BLaER1 treated with 17β-estradiol and CSF1 and Interleukin-3, amounts not matched to agents 10 nM and 100 nM (cell line): ENCODE data around the gene DNAJC13.

Experiments
- H3K27ac ChIP-seq, 11 experiments: shearing (Covaris generic); formaldehyde crosslinking; 2 replicates each; pipeline ENCODE4 v1.8.1; 2022
- H3K27me3 ChIP-seq, 11 experiments: shearing (Covaris generic); formaldehyde crosslinking; 2 replicates each; pipeline ENCODE4 v1.8.1; 2022
- H3K36me3 ChIP-seq, 11 experiments: shearing (Covaris generic); formaldehyde crosslinking; 2 replicates each; pipeline ENCODE4 v1.8.1; 2022
- H3K4me1 ChIP-seq, 10 experiments: shearing (Covaris generic); formaldehyde crosslinking; 2 replicates each; pipeline ENCODE4 v1.8.1; 2022
- H3K4me2 ChIP-seq, 11 experiments: shearing (Covaris generic); formaldehyde crosslinking; 2 replicates each; pipeline ENCODE4 v1.8.1; 2022
- H3K4me3 ChIP-seq, 10 experiments: shearing (Covaris generic); formaldehyde crosslinking; 2 replicates each; pipeline ENCODE4 v1.8.1; 2022
- H3K9ac ChIP-seq, 11 experiments: shearing (Covaris generic); formaldehyde crosslinking; 2 replicates each; pipeline ENCODE4 v1.8.1; 2022
- H3K9me3 ChIP-seq, 11 experiments: shearing (Covaris generic); formaldehyde crosslinking; replicated peaks in 1 of 11; 2 replicates each; pipeline ENCODE4 v1.8.1; 2022
- H4K20me1 ChIP-seq, 11 experiments: shearing (Covaris generic); formaldehyde crosslinking; 2 replicates each; pipeline ENCODE4 v1.8.1; 2022
- Cebpa-rat ChIP-seq, 11 experiments: shearing (Covaris generic); IDR thresholded peaks; 2 replicates each; pipeline ENCODE4 v1.8.1; 2022

Gene DNAJC13

GRCh38 chr3:132401255-132401654 lies 16.0 kb upstream of the DNAJC13 start:
- Histone ChIP-seq H4K20me1 (no peaks in the 10 kb centered on the region), H3K36me3 (no peaks in the 10 kb centered on the region), H3K27me3 (0 out of 22 replicates have a peak, but pooled peaks cover 0 to 3% (median 0%) of the 10 kb centered on the region in 11 experiments), H3K4me2 (peak overlapping the region; percentile 25 to 59 (median 45); a peak in 20 of 22 replicates), H3K4me1 (peaks cover 7 to 48% (median 11%) of the 10 kb centered on the region in 10 experiments; a peak in 19 of 20 replicates), H3K27ac (no peak overlapping the region), H3K9ac (no peak overlapping the region), H3K9me3 (peaks cover 3 to 9% (median 7%) of the 10 kb centered on the region in 11 experiments; a peak in 20 of 22 replicates), H3K4me3 (no peak overlapping the region)
- no peak for TF ChIP-seq Cebpa-rat (IDR thresholded peaks at IDR 0.05)

DNA sequence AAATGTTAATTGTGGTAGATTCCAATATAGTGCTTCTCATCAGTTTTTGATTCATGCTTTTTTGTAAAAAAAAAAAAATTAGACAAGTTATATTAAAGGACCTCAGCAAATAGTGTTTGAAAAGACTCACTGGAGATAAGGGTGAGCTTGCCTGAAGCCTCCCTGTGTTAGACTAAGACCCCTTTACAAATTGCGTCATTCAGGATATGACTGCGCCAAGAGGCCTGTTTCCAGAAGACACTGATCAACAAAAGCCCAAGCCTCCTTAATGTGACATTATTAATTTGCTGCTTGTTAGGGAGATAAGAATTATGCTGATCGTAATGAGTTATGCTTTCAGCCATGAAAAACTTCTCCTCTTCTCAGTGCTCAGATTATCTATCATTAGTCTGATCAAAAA lies 13.0 kb upstream of the DNAJC13 start:
- Histone ChIP-seq H3K4me3 (no peak overlapping the region), H3K36me3 (no peaks in the 10 kb centered on the region), H3K27ac (no peak overlapping the region), H4K20me1 (no peaks in the 10 kb centered on the region), H3K4me1 (peaks cover 7 to 67% (median 20%) of the 10 kb centered on the region in 10 experiments; a peak in 19 of 20 replicates), H3K4me2 (peak overlapping the region in 4 of 11 experiments; percentile 29 to 74 (median 68); a peak in 7 of 22 replicates), H3K9me3 (no peaks in the 10 kb centered on the region; a peak in 1 of 22 replicates), H3K27me3 (0 out of 22 replicates have a peak, but pooled peaks cover 0 to 3% (median 0%) of the 10 kb centered on the region in 11 experiments), H3K9ac (no peak overlapping the region)
- no peak for TF ChIP-seq Cebpa-rat (IDR thresholded peaks at IDR 0.05)

DNA sequence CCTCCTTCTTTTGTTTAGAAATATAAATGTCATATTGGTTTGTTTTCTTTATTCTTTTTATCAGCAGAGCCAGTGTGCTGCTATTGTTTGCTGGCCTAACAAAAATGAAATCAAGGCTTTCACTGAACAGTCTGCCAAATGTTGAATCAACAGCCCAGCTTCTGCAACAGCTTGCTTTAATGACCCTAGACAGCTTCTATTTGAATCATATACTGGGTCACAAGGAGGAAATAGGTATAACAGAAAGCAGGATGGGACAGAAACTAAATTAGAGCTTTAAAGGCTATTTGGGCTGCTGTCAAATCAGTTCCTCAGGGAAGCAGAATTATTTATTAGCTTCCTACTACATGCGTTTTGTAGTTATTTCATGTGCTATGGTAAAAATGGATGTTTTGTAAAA lies 12.1 kb upstream of the DNAJC13 start:
- no peaks in the 10 kb centered on the region for H4K20me1 ChIP-seq
- no peak overlapping the region for H3K27ac ChIP-seq
- 0 out of 22 replicates have a peak, but pooled peaks cover 0 to 3% (median 0%) of the 10 kb centered on the region in 11 experiments for H3K27me3 ChIP-seq
- no peak overlapping the region for H3K9ac ChIP-seq
- peak overlapping the region in 3 of 11 experiments; percentile 67 to 74 (median 68); a peak in 6 of 22 replicates for H3K4me2 ChIP-seq
- no peaks in the 10 kb centered on the region; a peak in 1 of 22 replicates for H3K9me3 ChIP-seq
- no peaks in the 10 kb centered on the region for H3K36me3 ChIP-seq
- peaks cover 7 to 58% (median 20%) of the 10 kb centered on the region in 10 experiments; a peak in 19 of 20 replicates for H3K4me1 ChIP-seq
- no peak for TF ChIP-seq Cebpa-rat (IDR thresholded peaks at IDR 0.05)
- H3K4me3 ChIP-seq, result no peak overlapping the region

GRCh38 chr3:132405609-132406299 lies 11.5 kb upstream of the DNAJC13 start:
- Histone ChIP-seq H3K27ac (peak overlapping the region in 3 of 11 experiments; percentile 4 to 62 (median 54); a peak in 5 of 22 replicates), H3K4me3 (no peak overlapping the region), H3K27me3 (0 out of 22 replicates have a peak, but pooled peaks cover 0 to 3% (median 0%) of the 10 kb centered on the region in 11 experiments), H3K9me3 (no peaks in the 10 kb centered on the region; a peak in 1 of 22 replicates), H3K9ac (no peak overlapping the region), H3K4me1 (peaks cover 7 to 57% (median 20%) of the 10 kb centered on the region in 10 experiments; a peak in 19 of 20 replicates), H4K20me1 (no peaks in the 10 kb centered on the region), H3K36me3 (no peaks in the 10 kb centered on the region), H3K4me2 (peak overlapping the region in 5 of 11 experiments; percentile 13 to 74 (median 67); a peak in 10 of 22 replicates)
- TF ChIP-seq Cebpa-rat (IDR thresholded peaks at IDR 0.05), result no peak

DNA sequence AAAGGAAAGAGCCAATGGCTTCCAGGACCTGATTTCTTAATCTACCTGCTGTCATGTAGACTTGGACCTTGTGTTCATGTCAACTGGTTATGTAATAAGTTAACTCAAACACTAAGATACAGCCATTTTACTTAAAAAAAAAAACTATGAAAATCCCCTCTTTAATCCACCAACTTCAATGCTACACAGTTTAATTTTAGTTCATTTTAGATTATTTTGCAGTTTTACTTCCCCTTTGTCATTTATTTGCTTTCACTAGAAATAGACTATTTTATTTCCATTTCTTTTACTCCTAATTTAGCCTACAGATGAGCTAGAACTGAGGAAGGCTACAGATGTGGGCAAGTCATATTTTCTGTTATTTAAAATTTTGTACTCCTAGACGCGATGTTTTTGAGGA lies 10.7 kb upstream of the DNAJC13 start:
- H3K4me1 ChIP-seq, result peaks cover under 1 to 51% (median 14%) of the 10 kb centered on the region in 10 experiments; a peak in 15 of 20 replicates
- TF ChIP-seq Cebpa-rat (IDR thresholded peaks at IDR 0.05), result no peak
- H3K4me2 ChIP-seq, result peak overlapping the region in 6 of 11 experiments; percentile 9 to 74 (median 58); a peak in 11 of 22 replicates
- H3K36me3 ChIP-seq, result no peaks in the 10 kb centered on the region
- H3K9ac ChIP-seq, result no peak overlapping the region
- no peaks in the 10 kb centered on the region for H4K20me1 ChIP-seq
- no peaks in the 10 kb centered on the region for H3K27me3 ChIP-seq
- no peak overlapping the region for H3K4me3 ChIP-seq
- peak overlapping the region in 4 of 11 experiments; percentile 0 to 62 (median 29); a peak in 5 of 22 replicates for H3K27ac ChIP-seq
- H3K9me3 ChIP-seq, result no peaks in the 10 kb centered on the region; a peak in 1 of 22 replicates

GRCh38 chr3:132407025-132407424 lies 10.3 kb upstream of the DNAJC13 start:
- Histone ChIP-seq H3K9ac (no peak overlapping the region), H3K27me3 (no peaks in the 10 kb centered on the region), H3K27ac (peak overlapping the region in 3 of 11 experiments; percentile 16 to 62 (median 54); a peak in 4 of 22 replicates), H3K9me3 (no peaks in the 10 kb centered on the region; a peak in 1 of 22 replicates), H3K36me3 (no peaks in the 10 kb centered on the region), H4K20me1 (no peaks in the 10 kb centered on the region), H3K4me1 (peaks cover 0 to 51% (median 13%) of the 10 kb centered on the region in 10 experiments; a peak in 12 of 20 replicates), H3K4me2 (peak overlapping the region in 5 of 11 experiments; percentile 9 to 74 (median 67); a peak in 7 of 22 replicates), H3K4me3 (no peak overlapping the region)
- TF ChIP-seq Cebpa-rat (IDR thresholded peaks at IDR 0.05), result no peak

GRCh38 chr3:132414841-132415240 lies 2.5 kb upstream of the DNAJC13 start:
- no peak for TF ChIP-seq Cebpa-rat (IDR thresholded peaks at IDR 0.05)
- no peaks in the 10 kb centered on the region for H3K27me3 ChIP-seq
- H3K4me1 ChIP-seq, result peaks cover 12 to 16% (median 14%) of the 10 kb centered on the region in 10 experiments

GRCh38 chr3:132416161-132416560 lies 1.1 kb upstream of the DNAJC13 start:
- peaks cover 20 to 28% (median 25%) of the 10 kb centered on the region in 10 experiments for H3K4me1 ChIP-seq
- no peaks in the 10 kb centered on the region for H3K9me3 ChIP-seq
- no peak overlapping the region; a peak in 1 of 22 replicates for H3K9ac ChIP-seq

More at GRCh38 chr3:132414841-132415240, 2.5 kb upstream of the DNAJC13 start:
- peaks cover 0 to 5% (median 0%) of the 10 kb centered on the region in 11 experiments; a peak in 5 of 22 replicates for H3K36me3 ChIP-seq
- H3K9me3 ChIP-seq, result no peaks in the 10 kb centered on the region
- no peak overlapping the region for H3K4me2 ChIP-seq
- no peak overlapping the region for H3K9ac ChIP-seq
- H4K20me1 ChIP-seq, result peaks cover 0 to under 1% (median 0%) of the 10 kb centered on the region in 11 experiments; a peak in 1 of 22 replicates
- H3K4me3 ChIP-seq, result no peak overlapping the region
- H3K27ac ChIP-seq, result no peak overlapping the region

More at GRCh38 chr3:132416161-132416560, 1.1 kb upstream of the DNAJC13 start:
- Histone ChIP-seq H3K27me3 (no peaks in the 10 kb centered on the region), H4K20me1 (peaks cover 0 to 4% (median 0%) of the 10 kb centered on the region in 11 experiments; a peak in 3 of 22 replicates), H3K4me2 (peak overlapping the region in 10 of 11 experiments; percentile 77 to 94 (median 83); a peak in 18 of 22 replicates), H3K4me3 (peak overlapping the region in 3 of 10 experiments; percentile 70 to 96 (median 81); a peak in 6 of 20 replicates), H3K36me3 (peaks cover 0 to 17% (median 0%) of the 10 kb centered on the region in 11 experiments; a peak in 10 of 22 replicates), H3K27ac (no peak overlapping the region)
- no peak for TF ChIP-seq Cebpa-rat (IDR thresholded peaks at IDR 0.05)
